Caco-2 (cell line): Measurements from ENCODE around the gene MEIOB. TPM values are rescaled to one million over a fixed set of nuclear protein-coding genes. Genes with fewer than 3 reads are reported as not detected.

Experiments used
- BruUV-seq: library from RNA; stranded (reverse); fragments of 400-500 nt; replicated peaks from 2 replicates; lab custom pipeline; 2021; lab: Mats Ljungman, UMichigan
- CTCF ChIA-PET: fragments of 300-600 bp; sonication (Branson Sonifier 250); formaldehyde crosslinking; loops from one replicate; lab custom pipeline; 2022; ENCODE audit warnings: antibody characterized with exemption; lab: Charles Lee
- POLR2A ChIA-PET: fragments of 300-600 bp; sonication (Branson Sonifier 250); formaldehyde crosslinking; loops from one replicate; lab custom pipeline; 2022; ENCODE audit warnings: antibody characterized with exemption; lab: Charles Lee
- DNase-seq, 2 experiments: peaks; one replicate each; pipeline versions ENCODE4 v3.0.0 to v3.0.0-alpha.2; 2020 to 2022
- H3K27me3 ChIP-seq: replicated peaks from 2 replicates; pipeline ENCODE4 v1.6.0; 2011; ENCODE audit warnings: low read length; ENCODE audit not compliant: control insufficient read depth, insufficient read depth
- H3K36me3 ChIP-seq: 2 replicates; pipeline ENCODE4 v1.5.1; 2011; ENCODE audit warnings: low read length; ENCODE audit not compliant: control insufficient read depth, insufficient read depth
- H3K4me1 ChIP-seq: fragments of 250-450 bp; sonication (Bioruptor Pico); 2 replicates; pipeline ENCODE4 v1.5.1; 2020; ENCODE audit warnings: mild to moderate bottlenecking
- H3K4me3 ChIP-seq: 2 replicates; pipeline ENCODE4 v1.5.1; 2011; ENCODE audit warnings: low read depth, mild to moderate bottlenecking, control low read depth, low read length
- H3K9me3 ChIP-seq: fragments of 250-450 bp; sonication (Bioruptor Pico); 2 replicates; pipeline ENCODE4 v1.5.1; 2020; ENCODE audit warnings: mild to moderate bottlenecking, moderate library complexity
- H3K27ac Mint-ChIP-seq: one replicate; pipeline ENCODE4 v1.8.0; 2022; ENCODE audit warnings: mixed read lengths; ENCODE audit not compliant: unreplicated experiment
- H3K27me3 Mint-ChIP-seq: one replicate; pipeline ENCODE4 v1.8.0; 2022; ENCODE audit warnings: mixed read lengths; ENCODE audit not compliant: insufficient read depth, unreplicated experiment
- H3K36me3 Mint-ChIP-seq: one replicate; pipeline ENCODE4 v1.8.0; 2022; ENCODE audit warnings: mild to moderate bottlenecking, mixed read lengths; ENCODE audit not compliant: insufficient read depth, unreplicated experiment
- H3K4me1 Mint-ChIP-seq: one replicate; pipeline ENCODE4 v1.8.0; 2022; ENCODE audit warnings: low read depth, mixed read lengths; ENCODE audit not compliant: unreplicated experiment
- H3K4me3 Mint-ChIP-seq: one replicate; pipeline ENCODE4 v1.8.0; 2022; ENCODE audit warnings: mild to moderate bottlenecking, moderate library complexity, mixed read lengths; ENCODE audit not compliant: unreplicated experiment
- H3K9me3 Mint-ChIP-seq: one replicate; pipeline ENCODE4 v1.8.0; 2022; ENCODE audit warnings: mixed read lengths; ENCODE audit not compliant: unreplicated experiment
- CTCF ChIP-seq, 2 experiments: fragments of 200-600 bp in 1 of 2; IDR thresholded peaks; 1 replicate in 1 of 2; 2 replicates in 1 of 2; pipeline versions ENCODE4 v1.5.1 to v1.8.0; 2011 to 2022; ENCODE audit warnings: antibody characterized with exemption in 1 of 2, control low read depth in 1 of 2, inconsistent platforms in 1 of 2, low read depth in 1 of 2, low read length in 1 of 2, mild to moderate bottlenecking in 1 of 2, moderate library complexity in 1 of 2; ENCODE audit not compliant: insufficient read depth in 1 of 2, severe bottlenecking in 1 of 2, unreplicated experiment in 1 of 2
- intact Hi-C: fragments of 100-400 bp; cut with micrococcal nuclease; formaldehyde crosslinking; loops from one replicate; pipeline ENCODE4 v1.10.0; 2022; ENCODE audit not compliant: unreplicated experiment
- total RNA-seq: library from RNA; stranded (reverse); gene quantifications from 2 replicates; pipeline ENCODE4 v1.2.3, GENCODE V29; 2022

MEIOB gene
- total RNA-seq, 1 experiment from 2014 or later = not detected

GRCh38 chr16:1908983-1909382 is 37.0 kb upstream of the MEIOB start:
- H3K36me3 Mint-ChIP-seq = no peaks in the 10 kb centered on the region
- H3K36me3 ChIP-seq = no peaks in the 10 kb centered on the region
- ChIA-PET POLR2A (no interaction called here), CTCF (no interaction called here)
- H3K4me1 Mint-ChIP-seq = no peaks in the 10 kb centered on the region
- no peak for TF ChIP-seq CTCF (IDR thresholded peaks at IDR 0.05; ENCODE audit: insufficient read depth in 1 of 2, low read depth in 1 of 2, low read length in 1 of 2, severe bottlenecking in 1 of 2, unreplicated experiment in 1 of 2)
- no peaks in the 10 kb centered on the region for H3K27me3 ChIP-seq
- BruUV-seq = no TSS peak
- H3K27ac Mint-ChIP-seq = no peak overlapping the region
- H3K9me3 Mint-ChIP-seq = no peaks in the 10 kb centered on the region
- no peak overlapping the region for H3K4me3 ChIP-seq
- H3K27me3 Mint-ChIP-seq = no peaks in the 10 kb centered on the region
- H3K9me3 ChIP-seq = no peaks in the 10 kb centered on the region
- intact Hi-C loops = no loop called here
- no peak overlapping the region for H3K4me3 Mint-ChIP-seq
- no peaks in the 10 kb centered on the region for H3K4me1 ChIP-seq
- no peak for DNase-seq

GRCh38 chr16:1908184-1908583 is 36.2 kb upstream of the MEIOB start:
- Mint-ChIP-seq H3K36me3 (no peaks in the 10 kb centered on the region), H3K4me3 (no peak overlapping the region), H3K27ac (no peak overlapping the region), H3K4me1 (no peaks in the 10 kb centered on the region), H3K27me3 (no peaks in the 10 kb centered on the region), H3K9me3 (no peaks in the 10 kb centered on the region)
- no peaks in the 10 kb centered on the region for H3K9me3 ChIP-seq
- POLR2A ChIA-PET = no interaction called here
- intact Hi-C loops = no loop called here
- H3K27me3 ChIP-seq = no peaks in the 10 kb centered on the region
- CTCF ChIA-PET = no interaction called here
- no peak for DNase-seq
- H3K36me3 ChIP-seq = no peaks in the 10 kb centered on the region
- H3K4me1 ChIP-seq = no peaks in the 10 kb centered on the region
- no peak overlapping the region for H3K4me3 ChIP-seq
- TF ChIP-seq CTCF (IDR thresholded peaks at IDR 0.05; ENCODE audit: insufficient read depth in 1 of 2, low read depth in 1 of 2, low read length in 1 of 2, severe bottlenecking in 1 of 2, unreplicated experiment in 1 of 2) = no peak
- BruUV-seq = no TSS peak

GRCh38 chr16:1907226-1907860 is 35.4 kb upstream of the MEIOB start:
- Mint-ChIP-seq H3K4me3 (no peak overlapping the region), H3K36me3 (no peaks in the 10 kb centered on the region), H3K27me3 (no peaks in the 10 kb centered on the region), H3K27ac (no peak overlapping the region), H3K9me3 (no peaks in the 10 kb centered on the region), H3K4me1 (no peaks in the 10 kb centered on the region)
- TF ChIP-seq CTCF (IDR thresholded peaks at IDR 0.05; ENCODE audit: insufficient read depth in 1 of 2, low read depth in 1 of 2, low read length in 1 of 2, severe bottlenecking in 1 of 2, unreplicated experiment in 1 of 2) = no peak
- no TSS peak for BruUV-seq
- no peak for DNase-seq
- ChIA-PET POLR2A (no interaction called here), CTCF (no interaction called here)
- no peaks in the 10 kb centered on the region for H3K27me3 ChIP-seq
- intact Hi-C loops = no loop called here
- no peak overlapping the region for H3K4me3 ChIP-seq
- no peaks in the 10 kb centered on the region for H3K36me3 ChIP-seq
- no peaks in the 10 kb centered on the region for H3K9me3 ChIP-seq
- no peaks in the 10 kb centered on the region for H3K4me1 ChIP-seq
